Activated CD8-positive, alpha-beta memory T cell treated with anti-CD3 and anti-CD28 coated beads for 24 hours (primary cell): ENCODE results near the gene PTCHD4.

ENCODE experiments used
- DNase-seq: peaks from one replicate; pipeline ENCODE4 v3.0.0-alpha.2; 2020

The PTCHD4 gene

DNA sequence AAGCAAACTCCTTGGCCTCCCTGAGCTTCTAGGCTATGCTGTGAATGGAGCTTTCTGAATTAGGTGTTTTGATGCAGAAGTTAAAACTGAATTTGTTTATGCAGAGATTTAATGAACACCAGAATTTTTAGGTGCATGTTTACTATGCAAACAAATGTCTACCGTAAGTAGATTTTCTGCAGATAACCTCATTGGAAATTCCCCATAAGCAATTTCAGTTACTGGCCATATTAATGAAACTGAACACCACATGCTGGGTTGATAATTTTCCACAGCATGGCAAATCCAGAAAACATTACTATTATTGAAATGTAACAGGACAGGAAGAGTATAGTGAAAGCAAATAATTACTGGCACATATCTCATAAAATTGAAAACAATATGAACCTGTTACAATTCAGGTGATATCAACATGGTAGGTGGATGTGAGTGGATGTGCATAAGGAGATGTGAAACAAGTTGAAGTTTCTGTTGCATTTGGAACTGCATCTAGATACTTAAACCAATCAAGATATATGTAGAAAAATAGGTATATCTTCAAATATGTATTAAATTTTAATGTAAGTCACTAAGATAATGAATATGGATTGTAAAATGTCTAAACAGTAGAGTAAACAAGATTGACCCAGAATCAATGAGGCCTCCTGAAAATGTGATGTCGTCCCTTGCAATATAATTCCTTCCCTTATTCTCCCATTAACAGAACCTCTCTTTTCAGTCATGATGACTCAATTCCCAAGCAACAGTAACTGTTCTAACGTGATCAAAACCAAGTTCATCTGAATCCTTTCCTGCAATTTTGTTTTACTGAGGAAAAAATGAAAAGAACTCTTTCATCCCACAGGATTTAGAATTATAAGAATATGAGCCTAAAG lies 11.0 kb downstream of the PTCHD4 start:
- no peak for DNase-seq

- no peak for DNase-seq
Measured at GRCh38 chr6:48098923-48099322, 12.1 kb downstream of the PTCHD4 start.

DNA sequence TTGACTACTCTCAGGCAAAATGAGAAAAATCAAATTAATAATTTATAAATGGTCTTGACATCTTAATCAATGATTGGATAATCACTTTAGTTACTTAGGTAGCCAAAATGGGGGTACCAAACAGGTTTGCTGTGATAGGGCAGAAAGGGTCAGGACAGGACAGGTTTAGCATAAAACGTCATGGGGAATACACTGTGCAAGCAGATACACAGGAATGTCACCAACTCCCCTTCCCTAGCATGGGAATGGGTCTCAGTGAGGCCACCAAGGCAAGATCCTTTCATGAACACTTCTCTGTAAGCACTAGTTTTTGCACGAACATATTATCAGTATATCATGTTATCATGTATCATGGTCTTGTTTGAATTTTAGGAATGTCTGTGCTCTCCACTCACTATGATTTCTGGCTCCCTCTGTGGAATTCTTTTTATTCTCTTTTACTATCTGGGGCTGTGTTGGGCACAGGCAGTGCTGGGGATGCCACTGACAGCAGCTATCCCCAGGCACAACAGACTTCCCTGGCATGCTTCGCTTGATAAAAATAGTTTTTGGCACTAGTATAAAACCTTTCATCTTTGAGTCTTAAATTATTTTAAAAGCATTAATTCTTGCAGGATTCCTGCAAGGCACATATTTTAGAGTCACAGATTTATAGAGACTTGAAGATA lies 18.3 kb downstream of the PTCHD4 start:
- DNase-seq = no peak

DNA sequence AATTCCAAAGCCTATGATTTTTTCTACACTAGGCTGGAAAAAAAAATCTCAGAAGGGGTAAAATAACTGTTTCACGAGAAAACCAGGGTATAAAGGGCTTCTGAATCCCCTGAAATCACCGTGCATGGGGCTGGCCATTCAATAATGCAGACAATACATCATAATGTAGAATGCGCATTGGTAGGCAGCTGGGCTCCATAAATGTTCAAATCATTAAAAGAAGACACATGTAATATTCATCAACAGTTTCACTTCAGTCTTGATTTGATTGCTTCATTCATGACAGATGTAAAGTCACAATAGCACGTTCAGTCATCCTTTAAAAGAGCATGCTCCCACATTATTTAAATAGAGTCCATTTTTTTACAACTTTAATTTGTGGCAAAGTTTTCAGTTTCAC lies 20.5 kb downstream of the PTCHD4 start:
- no peak for DNase-seq

DNA sequence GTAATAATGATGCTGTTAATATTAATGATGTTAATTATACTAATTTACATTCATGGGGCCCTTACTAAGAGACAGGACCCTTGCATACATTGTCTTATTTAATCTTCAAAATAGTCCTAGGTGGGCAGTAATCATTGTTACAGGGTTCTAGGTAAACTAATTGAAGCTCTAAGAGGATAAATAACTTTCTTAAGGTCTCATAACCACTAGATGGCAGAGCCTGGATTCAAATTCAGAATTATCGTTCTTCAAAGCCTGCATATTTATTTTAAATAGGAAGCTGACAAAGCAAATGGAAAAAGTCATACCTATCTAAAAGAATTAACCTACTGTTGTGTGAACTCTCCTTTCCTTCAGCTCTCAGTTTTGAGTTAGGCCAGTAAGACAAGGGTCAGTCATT lies 23.5 kb downstream of the PTCHD4 start:
- DNase-seq = no peak

- DNase-seq = no peak
Measured at GRCh38 chr6:48086187-48086586, 24.8 kb downstream of the PTCHD4 start.

GRCh38 chr6:48085131-48085741 lies 25.8 kb downstream of the PTCHD4 start:
- DNase-seq = no peak

- DNase-seq = no peak
Measured at GRCh38 chr6:48084201-48084600, 26.8 kb downstream of the PTCHD4 start.

GRCh38 chr6:48080227-48081009 lies 30.6 kb downstream of the PTCHD4 start:
- DNase-seq = no peak

DNA sequence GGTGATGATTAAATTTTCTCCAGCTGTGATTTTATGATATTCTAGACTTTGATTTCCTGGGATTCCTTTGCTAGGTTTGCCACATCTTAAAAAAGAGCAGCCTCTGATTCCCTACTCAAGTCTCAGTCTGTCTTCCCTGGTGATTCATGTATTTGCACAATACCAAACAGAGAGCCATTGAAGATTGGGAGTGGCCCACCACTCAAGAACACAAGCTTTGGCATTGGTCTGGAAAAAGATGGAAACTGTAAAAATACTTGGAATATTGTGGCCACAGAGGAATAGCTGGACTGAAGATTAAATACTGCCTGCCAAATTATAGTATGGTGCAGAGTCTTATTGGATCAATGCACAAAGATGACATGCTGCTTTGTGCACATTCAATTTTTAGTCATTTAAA lies 32.9 kb downstream of the PTCHD4 start:
- no peak for DNase-seq

- no peak for DNase-seq
Measured at GRCh38 chr6:48075181-48075580, 35.8 kb downstream of the PTCHD4 start.

- no peak for DNase-seq
Measured at GRCh38 chr6:48073976-48074767, 36.8 kb downstream of the PTCHD4 start.

DNA sequence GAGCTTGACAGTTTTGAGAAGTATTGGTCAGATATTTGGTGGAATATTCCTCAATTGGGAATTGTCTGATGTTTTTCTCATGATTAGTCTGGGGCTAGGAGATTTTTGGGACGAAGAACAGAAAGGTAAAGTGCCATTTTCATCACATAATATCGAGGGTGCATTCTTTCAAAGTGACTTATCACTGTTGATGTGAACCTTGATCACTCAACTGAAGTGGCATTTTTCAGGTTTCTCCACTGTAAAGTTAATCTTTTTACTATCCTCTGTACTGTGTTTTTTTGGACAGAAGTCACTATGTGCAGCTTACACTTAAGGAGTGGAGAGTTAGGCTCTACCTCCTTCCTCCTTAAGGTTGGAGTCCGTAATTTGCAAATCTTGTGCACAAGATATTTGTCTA lies 39.2 kb downstream of the PTCHD4 start:
- DNase-seq = no peak

- DNase-seq = no peak
Measured at GRCh38 chr6:48069280-48069679, 41.7 kb downstream of the PTCHD4 start.

DNA sequence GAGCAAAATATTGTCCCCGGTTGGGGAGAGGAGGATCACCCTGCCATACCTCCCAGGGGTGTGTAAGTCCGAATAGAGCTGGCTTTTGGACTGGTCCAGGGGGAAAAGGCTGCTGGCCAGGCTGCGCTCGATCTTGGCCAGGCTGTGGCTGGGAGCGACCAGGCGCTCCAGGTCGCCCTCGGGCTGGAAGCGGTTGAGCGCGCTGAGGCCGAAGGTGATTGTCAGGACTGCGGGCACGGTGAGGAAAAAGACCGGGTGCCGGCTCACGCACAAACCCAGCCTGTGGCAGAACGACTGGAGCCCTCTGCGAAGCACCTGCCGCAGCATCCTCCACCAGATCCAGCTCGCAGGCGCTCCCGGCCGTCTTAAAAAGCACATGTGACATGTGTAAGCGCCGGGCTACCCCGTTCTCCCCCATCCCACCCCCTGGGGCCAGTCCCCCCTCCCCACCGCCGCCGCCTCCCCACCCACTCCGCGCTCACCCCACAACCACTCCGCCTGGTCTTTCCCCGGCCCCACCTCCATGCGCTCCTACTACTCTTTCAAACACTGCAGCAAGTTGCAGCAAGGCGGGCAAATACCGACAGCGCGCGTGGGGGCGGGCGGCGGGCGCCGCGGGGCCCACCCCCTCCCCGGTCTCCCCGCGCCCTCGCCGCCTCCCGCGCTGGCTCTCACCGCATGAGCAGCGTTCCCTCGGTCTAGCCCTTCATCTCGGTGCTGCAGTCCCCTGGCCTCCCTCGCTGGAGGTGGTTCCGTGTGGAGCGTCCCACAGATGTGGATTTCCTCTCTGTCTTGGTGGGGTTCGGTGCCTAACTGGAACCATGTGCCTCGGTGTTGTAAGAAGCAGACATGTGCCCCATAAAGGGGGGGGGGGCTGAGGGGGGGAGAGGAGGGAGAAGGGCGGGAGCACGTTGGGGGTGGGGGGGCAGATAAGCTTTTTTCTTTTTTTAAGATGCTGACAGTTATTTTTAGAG lies 42.4 kb downstream of the PTCHD4 start:
- peak; percentile 48 for DNase-seq

DNA sequence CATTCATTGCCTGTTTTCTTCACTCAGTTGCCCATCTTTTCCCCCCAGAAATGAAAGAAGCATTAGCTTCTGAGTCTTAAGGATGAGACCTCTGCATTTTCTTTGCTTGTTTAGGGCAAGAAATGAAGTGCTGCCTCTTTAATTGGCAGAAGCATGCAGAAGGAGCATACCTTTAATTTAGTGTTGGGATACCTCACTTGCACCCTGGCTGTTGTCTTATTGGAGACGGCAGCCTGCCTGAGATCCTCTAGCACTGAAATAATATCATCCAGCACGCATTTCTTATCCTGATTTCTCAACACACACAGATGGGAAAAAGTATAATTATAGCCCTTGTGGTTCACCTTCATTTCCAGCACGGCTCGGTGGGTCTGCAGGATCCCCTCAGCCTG lies 43.1 kb downstream of the PTCHD4 start:
- no peak for DNase-seq

DNA sequence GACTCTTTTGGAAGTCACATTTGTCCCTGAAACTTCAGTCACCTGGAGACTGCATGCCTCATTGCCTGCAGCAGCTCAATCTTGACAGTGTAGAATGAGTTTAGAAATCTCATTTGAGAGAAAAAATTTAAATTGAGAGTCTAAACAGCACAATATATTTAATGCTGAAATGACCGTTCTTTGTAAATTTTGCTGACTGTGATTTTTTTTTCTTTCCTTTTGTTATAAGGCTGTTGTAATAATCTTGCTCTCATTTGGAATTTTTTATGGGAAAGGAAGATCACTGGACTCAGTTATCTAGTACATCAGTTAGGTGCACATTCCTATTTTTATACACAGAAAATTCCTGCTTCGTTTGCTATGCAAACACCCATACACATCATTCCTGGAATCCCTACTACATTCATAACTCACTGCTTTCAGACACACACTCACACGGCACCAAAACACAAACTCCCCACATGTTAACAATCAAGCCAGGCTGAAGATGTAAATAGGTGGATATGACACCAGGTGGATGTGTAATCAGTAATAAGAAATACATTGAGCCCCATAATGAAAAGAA lies 43.8 kb downstream of the PTCHD4 start:
- DNase-seq = no peak

DNA sequence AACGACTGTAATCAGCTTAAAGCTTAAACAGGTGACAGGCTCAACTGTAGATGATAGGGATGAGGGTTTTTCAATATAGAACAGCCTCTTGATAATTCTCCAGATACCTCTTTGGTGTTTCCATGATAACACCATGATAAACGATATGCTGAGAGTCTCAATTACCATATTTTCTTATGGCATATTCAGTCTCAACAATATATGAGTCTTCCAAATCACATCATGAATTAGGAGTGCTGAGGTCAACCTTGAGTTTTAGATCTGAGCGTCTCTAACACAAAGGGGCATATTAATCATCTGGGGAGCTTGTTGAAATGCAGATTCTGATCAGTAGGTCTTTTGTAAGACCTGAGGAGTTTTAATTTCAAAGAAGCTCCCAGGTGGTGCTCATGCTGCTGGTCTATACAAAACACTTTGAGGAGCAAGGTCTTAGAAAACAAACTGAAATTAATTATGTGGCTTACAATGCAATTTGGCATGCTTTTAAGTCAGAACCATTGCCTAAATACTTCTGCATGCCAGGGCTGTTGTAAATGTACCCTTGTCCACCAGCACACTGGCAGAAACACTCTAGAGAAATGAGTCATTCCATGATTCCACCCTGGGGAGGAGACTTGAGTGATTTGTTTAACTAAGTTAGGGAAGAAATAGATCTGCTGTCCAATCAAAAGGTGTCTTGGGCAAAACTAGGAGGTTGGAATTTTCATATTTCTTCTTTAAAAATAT lies 49.6 kb downstream of the PTCHD4 start:
- no peak for DNase-seq
